ENCODE results near the gene MBD3L1.

GRCh38 chr19:8821748-8822241, 10.4 kb upstream of the MBD3L1 start:
- TF ChIP-seq, protein P1, sequence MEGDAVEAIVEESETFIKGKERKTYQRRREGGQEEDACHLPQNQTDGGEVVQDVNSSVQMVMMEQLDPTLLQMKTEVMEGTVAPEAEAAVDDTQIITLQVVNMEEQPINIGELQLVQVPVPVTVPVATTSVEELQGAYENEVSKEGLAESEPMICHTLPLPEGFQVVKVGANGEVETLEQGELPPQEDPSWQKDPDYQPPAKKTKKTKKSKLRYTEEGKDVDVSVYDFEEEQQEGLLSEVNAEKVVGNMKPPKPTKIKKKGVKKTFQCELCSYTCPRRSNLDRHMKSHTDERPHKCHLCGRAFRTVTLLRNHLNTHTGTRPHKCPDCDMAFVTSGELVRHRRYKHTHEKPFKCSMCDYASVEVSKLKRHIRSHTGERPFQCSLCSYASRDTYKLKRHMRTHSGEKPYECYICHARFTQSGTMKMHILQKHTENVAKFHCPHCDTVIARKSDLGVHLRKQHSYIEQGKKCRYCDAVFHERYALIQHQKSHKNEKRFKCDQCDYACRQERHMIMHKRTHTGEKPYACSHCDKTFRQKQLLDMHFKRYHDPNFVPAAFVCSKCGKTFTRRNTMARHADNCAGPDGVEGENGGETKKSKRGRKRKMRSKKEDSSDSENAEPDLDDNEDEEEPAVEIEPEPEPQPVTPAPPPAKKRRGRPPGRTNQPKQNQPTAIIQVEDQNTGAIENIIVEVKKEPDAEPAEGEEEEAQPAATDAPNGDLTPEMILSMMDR (IDR thresholded peaks at IDR 0.05; ENCODE audit: low read depth, low read length, missing input control), result no peak
- TF ChIP-seq, protein P2, sequence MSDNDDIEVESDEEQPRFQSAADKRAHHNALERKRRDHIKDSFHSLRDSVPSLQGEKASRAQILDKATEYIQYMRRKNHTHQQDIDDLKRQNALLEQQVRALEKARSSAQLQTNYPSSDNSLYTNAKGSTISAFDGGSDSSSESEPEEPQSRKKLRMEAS (IDR thresholded peaks at IDR 0.05), result no peak
- TF ChIP-seq RAD21 (IDR thresholded peaks at IDR 0.05) (no peak), GABPA (IDR thresholded peaks at IDR 0.05 in 1 of 2, conservative IDR thresholded peaks at IDR 0.05 in 1 of 2) (no peak), ZBTB33 (IDR thresholded peaks at IDR 0.05) (no peak), ATF3 (IDR thresholded peaks at IDR 0.05) (no peak), REST (IDR thresholded peaks at IDR 0.05) (no peak)

Data from liver (tissue), 3 donors.